Measurements from ENCODE around the gene CCDC80.
"Not testable (repeated sequence)": the region's sequence is repeated elsewhere in the genome, so short reads cannot be mapped to it uniquely, and the experiment has no call there.

The CCDC80 gene

DNA sequence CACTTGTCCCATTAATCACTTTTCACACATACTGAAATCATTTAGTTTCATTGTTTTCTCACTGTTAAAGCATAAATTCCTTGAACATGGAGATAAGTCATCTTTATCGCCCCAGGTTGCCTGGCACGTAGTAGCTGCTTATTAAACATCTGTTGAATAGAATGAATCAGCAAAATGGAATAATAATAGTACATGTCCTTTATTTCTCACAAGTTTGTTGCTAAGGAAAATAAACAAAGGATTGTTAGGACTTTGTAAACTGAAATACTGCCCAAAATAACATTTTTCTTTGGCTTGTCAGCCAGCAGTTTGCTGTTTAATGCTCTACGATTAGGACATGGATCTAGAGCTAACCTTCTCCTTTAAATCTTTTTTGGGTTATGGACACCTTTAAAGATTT, 61.2 kb downstream of the CCDC80 start:
- H3K4me3 ChIP-seq (ENCODE audit: low read depth, low read length) = no peak overlapping the region
- DNase-seq (ENCODE audit: low read depth) = peak; percentile 56
- TF ChIP-seq, protein P1, sequence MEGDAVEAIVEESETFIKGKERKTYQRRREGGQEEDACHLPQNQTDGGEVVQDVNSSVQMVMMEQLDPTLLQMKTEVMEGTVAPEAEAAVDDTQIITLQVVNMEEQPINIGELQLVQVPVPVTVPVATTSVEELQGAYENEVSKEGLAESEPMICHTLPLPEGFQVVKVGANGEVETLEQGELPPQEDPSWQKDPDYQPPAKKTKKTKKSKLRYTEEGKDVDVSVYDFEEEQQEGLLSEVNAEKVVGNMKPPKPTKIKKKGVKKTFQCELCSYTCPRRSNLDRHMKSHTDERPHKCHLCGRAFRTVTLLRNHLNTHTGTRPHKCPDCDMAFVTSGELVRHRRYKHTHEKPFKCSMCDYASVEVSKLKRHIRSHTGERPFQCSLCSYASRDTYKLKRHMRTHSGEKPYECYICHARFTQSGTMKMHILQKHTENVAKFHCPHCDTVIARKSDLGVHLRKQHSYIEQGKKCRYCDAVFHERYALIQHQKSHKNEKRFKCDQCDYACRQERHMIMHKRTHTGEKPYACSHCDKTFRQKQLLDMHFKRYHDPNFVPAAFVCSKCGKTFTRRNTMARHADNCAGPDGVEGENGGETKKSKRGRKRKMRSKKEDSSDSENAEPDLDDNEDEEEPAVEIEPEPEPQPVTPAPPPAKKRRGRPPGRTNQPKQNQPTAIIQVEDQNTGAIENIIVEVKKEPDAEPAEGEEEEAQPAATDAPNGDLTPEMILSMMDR (conservative IDR thresholded peaks at IDR 0.05; ENCODE audit: low read depth, low read length) = no peak

DNA sequence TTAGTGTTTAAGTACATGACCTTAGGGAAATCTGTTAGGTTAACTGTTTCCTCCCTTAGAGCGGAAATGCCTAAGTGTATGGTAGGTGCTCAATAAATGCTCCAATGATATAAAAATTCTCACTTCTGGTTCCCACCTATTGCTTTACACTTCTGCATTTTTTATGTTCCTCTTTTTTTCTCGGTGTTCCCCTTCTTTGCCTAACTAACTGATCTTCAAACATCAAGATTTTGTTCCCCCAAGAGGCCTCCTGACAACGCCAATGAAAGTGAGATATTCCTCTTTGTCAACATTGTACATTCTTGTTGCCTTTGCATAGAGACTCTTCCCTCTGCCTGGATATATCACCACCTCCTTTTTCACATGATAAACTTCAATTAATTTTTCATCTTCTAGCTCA, 61.7 kb downstream of the CCDC80 start:
- TF ChIP-seq, protein P1 (conservative IDR thresholded peaks at IDR 0.05; ENCODE audit: low read depth, low read length) = no peak
- no peak overlapping the region for H3K4me3 ChIP-seq (ENCODE audit: low read depth, low read length)
- no peak for DNase-seq (ENCODE audit: low read depth)

DNA sequence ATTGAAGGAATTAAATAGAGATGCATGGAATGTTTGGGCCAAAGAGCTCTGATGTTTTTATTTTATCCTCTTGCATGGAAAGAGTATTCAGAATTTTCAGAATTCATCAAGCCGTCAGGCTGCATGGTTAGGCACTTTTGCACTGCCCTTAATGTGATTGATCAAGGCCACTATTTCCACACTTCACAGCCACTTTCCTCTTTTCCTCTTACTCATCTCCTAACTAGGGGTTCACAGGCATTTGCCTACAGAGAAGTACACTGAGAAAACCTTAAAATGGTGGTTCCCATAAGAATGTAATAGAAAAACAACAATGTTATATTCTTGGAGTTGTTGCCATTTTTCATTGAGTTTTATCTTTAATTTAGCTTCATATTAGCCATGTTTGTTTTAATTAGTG, 68.2 kb downstream of the CCDC80 start:
- TF ChIP-seq, protein P1 (conservative IDR thresholded peaks at IDR 0.05; ENCODE audit: low read depth, low read length) = no peak
- no peak for DNase-seq (ENCODE audit: low read depth)
- H3K4me3 ChIP-seq (ENCODE audit: low read depth, low read length) = no peak overlapping the region

DNA sequence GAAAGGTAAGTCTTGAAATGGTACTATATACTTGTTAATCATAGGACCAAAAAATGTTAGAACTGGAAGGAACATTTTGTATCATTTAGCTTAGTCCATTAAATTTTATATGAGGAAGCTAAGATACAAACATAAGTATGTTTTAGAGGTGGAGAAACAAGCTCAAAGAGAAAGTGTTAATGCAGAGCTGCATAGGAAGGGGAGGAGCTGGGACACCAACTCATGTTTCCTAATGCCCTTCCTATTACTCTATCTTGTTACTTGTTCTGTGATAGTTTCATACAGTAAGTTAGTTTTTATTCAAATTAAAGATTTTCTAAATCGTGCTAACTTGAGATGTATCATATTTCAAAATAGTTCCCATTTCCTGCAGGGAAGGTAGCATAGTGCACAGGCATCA, 71.7 kb downstream of the CCDC80 start:
- peak; percentile 31 for DNase-seq (ENCODE audit: low read depth)
- TF ChIP-seq, protein P1 (conservative IDR thresholded peaks at IDR 0.05; ENCODE audit: low read depth, low read length) = no peak
- no peak overlapping the region for H3K4me3 ChIP-seq (ENCODE audit: low read depth, low read length)

DNA sequence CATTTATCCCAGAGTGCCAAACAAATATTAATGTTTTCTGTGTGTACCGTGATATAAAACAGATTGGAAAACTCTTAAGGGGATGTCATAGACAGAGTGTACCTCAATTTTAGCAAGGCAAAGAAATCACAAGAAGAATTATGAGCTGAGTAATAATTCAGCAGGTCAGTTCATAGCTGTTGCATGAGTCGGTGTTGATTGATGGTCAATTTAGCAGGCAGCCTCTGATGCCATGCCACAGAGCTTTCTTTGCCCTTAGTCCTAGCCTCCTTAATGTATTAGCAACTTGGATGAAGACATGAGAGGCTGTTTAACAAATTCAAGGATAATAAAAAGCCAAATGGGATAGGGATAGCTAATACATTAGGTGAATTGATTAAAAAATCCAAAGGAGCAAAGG, 72.3 kb downstream of the CCDC80 start:
- H3K4me3 ChIP-seq (ENCODE audit: low read depth, low read length) = no peak overlapping the region
- TF ChIP-seq, protein P1 (conservative IDR thresholded peaks at IDR 0.05; ENCODE audit: low read depth, low read length) = no peak
- no peak for DNase-seq (ENCODE audit: low read depth)

DNA sequence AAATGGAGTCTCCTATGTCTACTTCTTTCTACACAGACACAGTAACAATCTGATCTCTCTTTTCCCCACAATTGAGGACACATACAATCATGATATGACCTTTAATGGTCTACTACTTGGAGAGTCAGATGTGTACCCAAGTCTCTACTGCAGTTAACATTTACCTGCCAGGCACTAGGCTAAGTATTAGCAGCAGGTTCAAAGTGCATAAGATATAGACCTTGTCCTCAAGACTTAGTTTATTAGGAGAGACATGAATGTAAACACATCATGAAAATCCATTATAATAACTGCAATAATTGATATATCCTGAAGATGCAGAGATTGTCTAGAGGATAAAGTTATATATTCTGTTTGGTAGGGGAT, 76.0 kb downstream of the CCDC80 start:
- TF ChIP-seq, protein P1 (conservative IDR thresholded peaks at IDR 0.05; ENCODE audit: low read depth, low read length) = no peak
- no peak for DNase-seq (ENCODE audit: low read depth)
- H3K4me3 ChIP-seq (ENCODE audit: low read depth, low read length) = no peak overlapping the region

DNA sequence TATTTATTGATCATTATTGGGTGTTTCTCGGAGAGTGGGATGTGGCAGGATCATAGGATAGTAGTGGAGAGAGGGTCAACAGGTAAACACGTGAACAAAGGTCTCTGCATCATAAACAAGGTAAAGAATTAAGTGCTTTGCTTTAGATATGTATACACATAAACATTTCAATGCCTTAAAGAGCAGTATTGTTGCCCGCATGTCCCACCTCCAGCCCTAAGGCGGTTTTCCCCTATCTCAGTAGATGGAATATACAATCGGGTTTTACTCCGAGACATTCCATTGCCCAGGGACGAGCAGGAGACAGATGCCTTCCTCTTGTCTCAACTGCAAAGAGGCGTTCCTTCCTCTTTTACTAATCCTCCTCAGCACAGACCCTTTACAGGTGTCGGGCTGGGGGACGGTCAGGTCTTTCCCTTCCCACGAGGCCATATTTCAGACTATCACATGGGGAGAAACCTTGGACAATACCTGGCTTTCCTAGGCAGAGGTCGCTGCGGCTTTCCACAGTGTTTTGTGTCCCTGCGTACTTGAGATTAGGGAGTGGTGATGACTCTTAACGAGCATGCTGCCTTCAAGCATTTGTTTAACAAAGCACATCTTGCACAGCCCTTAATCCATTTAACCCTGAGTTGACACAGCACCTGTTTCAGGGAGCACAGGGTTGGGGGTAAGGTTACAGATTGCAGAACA, 76.5 kb downstream of the CCDC80 start:
- not testable (repeated sequence) for DNase-seq (ENCODE audit: low read depth); H3K4me3 ChIP-seq (ENCODE audit: low read depth, low read length)
